ENCODE measurements around the gene GASK1A. TPM values are rescaled to one million over a fixed set of nuclear protein-coding genes. Genes with fewer than 3 reads are reported as not detected.

GASK1A gene
- total RNA-seq, 2 experiments from 2014 or later: 0.28 TPM; not detected in 1

DNA sequence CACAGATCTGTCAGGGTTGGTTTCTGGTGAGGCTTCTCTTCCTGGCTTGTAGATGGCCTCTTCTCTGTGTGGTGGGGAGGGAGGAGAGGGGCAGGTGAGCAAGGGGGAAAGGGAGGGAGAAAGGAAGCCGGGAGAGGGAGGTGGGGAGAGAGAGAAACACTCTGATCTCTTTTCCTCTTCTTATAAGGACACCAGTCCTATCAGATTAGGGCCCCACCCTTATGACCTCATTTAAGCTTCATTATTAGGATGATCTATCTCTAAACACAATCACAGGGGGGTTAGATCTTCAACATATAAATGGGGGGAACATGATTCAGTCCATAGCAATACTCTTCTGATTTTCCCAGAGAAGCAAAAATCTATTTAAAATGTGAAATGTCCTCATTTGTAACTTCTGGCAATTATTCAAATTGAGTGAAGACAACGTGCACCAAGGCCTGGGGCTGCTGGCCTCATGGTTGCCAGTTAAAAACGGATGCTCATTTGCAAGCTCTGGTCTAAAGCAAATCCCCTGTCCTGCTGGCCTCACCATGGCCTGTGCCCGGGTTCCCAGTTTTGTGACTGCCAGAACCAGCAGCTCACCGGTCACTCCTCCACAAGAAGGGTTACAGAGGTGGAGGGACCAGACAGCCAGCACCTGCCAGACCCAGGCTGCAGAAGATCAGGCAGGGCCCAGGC is 118.4 kb downstream of the GASK1A start:
- no peaks in the 10 kb centered on the region for H3K27me3 Mint-ChIP-seq
- H3K27me3 ChIP-seq (ENCODE audit: control insufficient read depth in 1 of 2, insufficient read depth in 2 of 2, low read length in 2 of 2): no peaks in the 10 kb centered on the region
- no peak overlapping the region for H3K27ac Mint-ChIP-seq
- ATAC-seq (ENCODE audit: poor library complexity): no peak
- no peaks in the 10 kb centered on the region for H3K9me3 Mint-ChIP-seq
- intact Hi-C loops (cut with DNase I, micrococcal nuclease): no loop called here
- H3K36me3 Mint-ChIP-seq (ENCODE audit: low read depth): peaks cover 7% of the 10 kb centered on the region
- H3K4me3 Mint-ChIP-seq: no peak overlapping the region
- ChIA-PET CTCF (no interaction called here), POLR2A (no interaction called here)
- H3K9me3 ChIP-seq (ENCODE audit: control insufficient read depth in 1 of 2, insufficient read depth in 1 of 2, low read length in 2 of 2): no peaks in the 10 kb centered on the region
- H3K4me1 ChIP-seq (ENCODE audit: insufficient read depth, low read length): no peaks in the 10 kb centered on the region
- no peaks in the 10 kb centered on the region for H3K36me3 ChIP-seq (ENCODE audit: insufficient read depth, low read length)
- peaks cover 24% of the 10 kb centered on the region for H3K4me1 Mint-ChIP-seq (ENCODE audit: low read depth)
- no peak for DNase-seq
- H3K27ac ChIP-seq (ENCODE audit: low read depth in 1 of 2, low read length in 2 of 2): no peak overlapping the region
- TF ChIP-seq, protein P1, sequence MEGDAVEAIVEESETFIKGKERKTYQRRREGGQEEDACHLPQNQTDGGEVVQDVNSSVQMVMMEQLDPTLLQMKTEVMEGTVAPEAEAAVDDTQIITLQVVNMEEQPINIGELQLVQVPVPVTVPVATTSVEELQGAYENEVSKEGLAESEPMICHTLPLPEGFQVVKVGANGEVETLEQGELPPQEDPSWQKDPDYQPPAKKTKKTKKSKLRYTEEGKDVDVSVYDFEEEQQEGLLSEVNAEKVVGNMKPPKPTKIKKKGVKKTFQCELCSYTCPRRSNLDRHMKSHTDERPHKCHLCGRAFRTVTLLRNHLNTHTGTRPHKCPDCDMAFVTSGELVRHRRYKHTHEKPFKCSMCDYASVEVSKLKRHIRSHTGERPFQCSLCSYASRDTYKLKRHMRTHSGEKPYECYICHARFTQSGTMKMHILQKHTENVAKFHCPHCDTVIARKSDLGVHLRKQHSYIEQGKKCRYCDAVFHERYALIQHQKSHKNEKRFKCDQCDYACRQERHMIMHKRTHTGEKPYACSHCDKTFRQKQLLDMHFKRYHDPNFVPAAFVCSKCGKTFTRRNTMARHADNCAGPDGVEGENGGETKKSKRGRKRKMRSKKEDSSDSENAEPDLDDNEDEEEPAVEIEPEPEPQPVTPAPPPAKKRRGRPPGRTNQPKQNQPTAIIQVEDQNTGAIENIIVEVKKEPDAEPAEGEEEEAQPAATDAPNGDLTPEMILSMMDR (IDR thresholded peaks at IDR 0.05): no peak
- no peak overlapping the region for H3K4me3 ChIP-seq (ENCODE audit: low read length)

DNA sequence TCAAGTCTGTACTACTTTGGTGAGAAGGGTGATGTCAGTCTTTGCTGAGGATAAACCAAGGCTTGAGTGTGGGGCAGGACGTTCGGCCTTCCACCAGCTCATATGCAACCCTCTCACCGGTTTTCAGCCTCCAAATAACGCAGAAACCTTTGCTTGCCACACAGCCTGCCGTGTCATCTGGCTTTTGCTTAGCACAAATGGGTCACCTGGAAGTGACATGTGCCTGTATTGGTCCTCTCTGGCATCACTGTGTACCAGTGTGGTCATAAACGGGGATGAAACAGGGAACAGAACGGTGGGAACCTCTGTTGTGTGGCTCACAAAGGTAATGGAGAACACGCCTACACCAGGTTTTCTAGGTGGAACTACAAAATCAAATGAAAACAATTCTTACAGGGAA is 119.7 kb downstream of the GASK1A start:
- peaks cover 24% of the 10 kb centered on the region for H3K4me1 Mint-ChIP-seq (ENCODE audit: low read depth)
- H3K9me3 Mint-ChIP-seq: no peaks in the 10 kb centered on the region
- no peak for ATAC-seq (ENCODE audit: poor library complexity)
- H3K36me3 Mint-ChIP-seq (ENCODE audit: low read depth): peaks cover 7% of the 10 kb centered on the region
- H3K27ac ChIP-seq (ENCODE audit: low read depth in 1 of 2, low read length in 2 of 2): no peak overlapping the region
- no peaks in the 10 kb centered on the region for H3K9me3 ChIP-seq (ENCODE audit: control insufficient read depth in 1 of 2, insufficient read depth in 1 of 2, low read length in 2 of 2)
- ChIA-PET POLR2A (no interaction called here), CTCF (no interaction called here)
- no peaks in the 10 kb centered on the region for H3K27me3 ChIP-seq (ENCODE audit: control insufficient read depth in 1 of 2, insufficient read depth in 2 of 2, low read length in 2 of 2)
- no peaks in the 10 kb centered on the region for H3K4me1 ChIP-seq (ENCODE audit: insufficient read depth, low read length)
- H3K4me3 ChIP-seq (ENCODE audit: low read length): no peak overlapping the region
- H3K36me3 ChIP-seq (ENCODE audit: insufficient read depth, low read length): no peaks in the 10 kb centered on the region
- TF ChIP-seq, protein P1 (IDR thresholded peaks at IDR 0.05): no peak
- intact Hi-C loops (cut with DNase I, micrococcal nuclease): no loop called here
- no peak for DNase-seq
- no peaks in the 10 kb centered on the region for H3K27me3 Mint-ChIP-seq
- no peak overlapping the region for H3K4me3 Mint-ChIP-seq
- no peak overlapping the region for H3K27ac Mint-ChIP-seq

DNA sequence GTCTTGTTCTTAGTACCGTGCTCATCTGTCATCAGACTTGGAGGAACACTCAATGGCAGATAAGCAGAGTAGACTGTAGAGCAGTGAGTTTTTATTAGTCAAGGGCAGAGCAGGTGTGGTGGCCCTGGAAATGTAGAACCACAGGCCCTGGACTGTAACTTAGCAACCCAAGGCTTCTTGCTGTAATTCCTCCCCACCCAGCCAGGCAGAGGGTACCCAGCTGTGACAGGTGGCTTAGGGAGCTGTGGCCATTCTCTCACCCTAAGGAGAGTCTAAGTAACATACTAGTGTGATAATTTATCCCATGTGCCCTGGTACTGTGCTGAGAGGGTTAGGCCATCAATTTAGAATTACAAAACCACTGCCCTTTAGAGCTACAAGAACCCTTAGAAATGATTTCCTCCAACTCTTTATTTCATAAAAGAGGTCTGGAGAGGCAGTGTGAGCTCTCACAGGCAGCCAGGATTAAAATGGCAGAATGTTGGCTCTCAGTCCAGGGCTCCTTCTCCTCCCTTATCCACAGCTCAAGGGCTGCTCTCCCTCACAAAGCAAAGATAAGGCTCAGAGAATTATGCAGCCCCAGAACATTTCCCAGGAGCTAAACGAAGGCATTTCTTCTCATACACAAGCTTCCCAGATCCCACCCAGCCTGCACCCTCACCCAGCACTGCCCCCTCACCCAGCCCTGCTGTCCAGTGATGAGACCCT is 123.8 kb downstream of the GASK1A start:
- Mint-ChIP-seq H3K27me3 (no peaks in the 10 kb centered on the region), H3K36me3 (ENCODE audit: low read depth) (no peaks in the 10 kb centered on the region), H3K4me3 (peak overlapping the region; percentile 4), H3K4me1 (ENCODE audit: low read depth) (peaks cover 38% of the 10 kb centered on the region), H3K27ac (no peak overlapping the region), H3K9me3 (no peaks in the 10 kb centered on the region)
- no peak overlapping the region for H3K27ac ChIP-seq (ENCODE audit: low read depth in 1 of 2, low read length in 2 of 2)
- ChIA-PET CTCF (no interaction called here), POLR2A (no interaction called here)
- intact Hi-C loops (cut with DNase I, micrococcal nuclease): loop anchor here in 1 of 2 experiments (10.0 kb wide), 3 partner anchors 298 to 1872 kb away; partner anchors contain the start of genes ACKR2, ANO10, EXOSC7 and HIGD1A
- DNase-seq (no peak), ATAC-seq (ENCODE audit: poor library complexity) (no peak)
- H3K36me3 ChIP-seq (ENCODE audit: insufficient read depth, low read length): no peaks in the 10 kb centered on the region
- no peaks in the 10 kb centered on the region for H3K27me3 ChIP-seq (ENCODE audit: control insufficient read depth in 1 of 2, insufficient read depth in 2 of 2, low read length in 2 of 2)
- TF ChIP-seq, protein P1 (IDR thresholded peaks at IDR 0.05): no peak
- peaks cover 17% of the 10 kb centered on the region for H3K4me1 ChIP-seq (ENCODE audit: insufficient read depth, low read length)
- no peaks in the 10 kb centered on the region for H3K9me3 ChIP-seq (ENCODE audit: control insufficient read depth in 1 of 2, insufficient read depth in 1 of 2, low read length in 2 of 2)
- H3K4me3 ChIP-seq (ENCODE audit: low read length): no peak overlapping the region
